Heart left ventricle (tissue), 16 donors: Measurements from ENCODE around the gene WLS. TPM values are rescaled to one million over a fixed set of nuclear protein-coding genes. Genes with fewer than 3 reads are reported as not detected.
A peak's percentile ranks its signal among the peaks of the same experiment; 100 is the strongest.
"Not testable (repeated sequence)": the region's sequence is repeated elsewhere in the genome, so short reads cannot be mapped to it uniquely, and the experiment has no call there.

ENCODE experiments used
- ATAC-seq, 4 donors: fragments of 200-7000 bp; cut with Tn5 transposase; one replicate each; pipeline ENCODE4 v1.9.1; 2020 to 2022; ENCODE audit warnings: moderate library complexity in 4 of 4, mild to moderate bottlenecking in 3 of 4, moderate number of reproducible peaks in 1 of 4
- DNase-seq, 5 donors: peaks; one replicate each; pipeline ENCODE4 v3.0.0-alpha.2; 2020
- H3K27ac ChIP-seq, 12 donors: fragments of 200-600 bp; sonication (generic) in 4 of 12; one replicate each; pipeline versions ENCODE4 v1.5.0 to v1.8.0; 2016 to 2022; ENCODE audit warnings: mild to moderate bottlenecking in 2 of 12
- H3K27me3 ChIP-seq, 9 donors: fragments of 200-600 bp; sonication (generic) in 2 of 9; one replicate each; pipeline versions ENCODE4 v1.5.1 to v1.8.0; 2016 to 2022; ENCODE audit warnings: mild to moderate bottlenecking in 3 of 9
- H3K36me3 ChIP-seq, 9 donors: fragments of 200-600 bp; sonication (generic) in 2 of 9; one replicate each; pipeline versions ENCODE4 v1.5.0 to v1.8.0; 2018 to 2022; ENCODE audit warnings: mild to moderate bottlenecking in 2 of 9
- H3K4me1 ChIP-seq, 12 donors: fragments of 200-600 bp; sonication (generic) in 4 of 12; one replicate each; pipeline versions ENCODE4 v1.5.0 to v1.8.0; 2016 to 2022; ENCODE audit warnings: mild to moderate bottlenecking in 3 of 12
- H3K4me3 ChIP-seq, 12 donors: fragments of 200-600 bp; sonication (generic) in 4 of 12; one replicate each; pipeline versions ENCODE4 v1.5.0 to v1.8.0; 2017 to 2022; ENCODE audit warnings: mild to moderate bottlenecking in 9 of 12, moderate library complexity in 4 of 12
- H3K9me3 ChIP-seq, 12 donors: fragments of 200-600 bp; sonication (generic) in 4 of 12; one replicate each; pipeline versions ENCODE4 v1.5.0 to v1.8.0; 2016 to 2022; ENCODE audit warnings: mild to moderate bottlenecking in 1 of 12
- POLR2A ChIP-seq, 2 donors: fragments of 450-650 bp; IDR thresholded peaks; one replicate each; pipeline ENCODE4 v1.6.1; 2017; ENCODE audit warnings: antibody characterized with exemption in 2 of 2, mild to moderate bottlenecking in 2 of 2, moderate library complexity in 2 of 2
- WGBS, 4 donors: extraction: QIAGEN DNeasy Blood & Tissue Kit in 2 of 4; methylation state at CpG; one replicate each; pipeline versions ENCODE4 v1.1.5 to v1.1.7; 2013 to 2018; 5-methylcytosine and 5-hydroxymethylcytosine counted together
- intact Hi-C, 10 donors: fragments of 100-400 bp; cut with DNase I; formaldehyde crosslinking; loops; one replicate each; pipeline versions ENCODE4 v1.11.1 to v1.14.2; 2022
- polyA plus RNA-seq, 2 donors: library from polyadenylated mRNA; stranded (reverse); fragments of 200-250 nt; gene quantifications; one replicate each; pipeline ENCODE4 v1.2.3, GENCODE V29; 2013
- total RNA-seq, 9 donors: library from RNA; depleted of rRNA in 2 of 9; stranded (reverse); fragments of >200 nt in 2 of 9; fragmentation: NEBNext Ultra II Directional in 3 of 9; extraction: Animal tissue kit (Norgen Biotek cat#: 25700) in 3 of 9; gene quantifications; one replicate each; pipeline versions ENCODE4 v1.1.0 to v1.2.4, GENCODE V29; 2016 to 2023
- TF ChIP-seq, protein P1 (sequence below), 12 donors: fragments of 200-600 bp; sonication (generic) in 4 of 12; IDR thresholded peaks; one replicate each; pipeline versions ENCODE4 v1.5.0 to v1.8.0; 2018 to 2022; ENCODE audit warnings: antibody characterized with exemption in 12 of 12, mild to moderate bottlenecking in 5 of 12
- donor health status: ischemic (EF 13 %, LVEDD 7.1; RV severe dilation, severe dysfunction).
- donor health status: healthy with polysubstance abuse.
- donor health status: DM: no; HTN: yes; CAD: no.
- donor health status: DM: no; HTN: no; CAD: no.
- donor health status: ischemic (EF 25% LVEDD 6.9; RV normal size, moderate dysfunction).
- donor health status: ischemic (EF 25% LVEDD 5.7; RV mildly dilated, moderate dysfunction).
- donor health status: healthy.
- donor health status: DM: yes; HTN: yes; CAD: no.
- donor health status: ischemic (EF 35%, LVEDD 5.7; RV mildly dilated, moderate dysfunction).
- donor health status: nonischemic (EF 11% LVEDD 7.7; RV severe dilation, severe dysfunction).
- donor health status: DM: yes; HTN: yes; CAD: no.
- donor health status: PGD.
- donor health status: ischemic (EF 29% LVEDD 5.4; RV normal size, mild dysfunction).
- donor health status: nonischemic (EF 23%, LVEDD 6.1; RV moderate dilation, normal function).

Gene WLS
- total and polyA plus RNA-seq, 11 donors, result 36.5 to 115 (median 101) TPM

GRCh38 chr1:68269637-68270430 lies 37.5 kb upstream of the WLS start:
- H3K27ac ChIP-seq, result no peak overlapping the region
- H3K27me3 ChIP-seq, result no peaks in the 10 kb centered on the region
- no peaks in the 10 kb centered on the region for H3K36me3 ChIP-seq
- intact Hi-C loops, result no loop called here
- no peaks in the 10 kb centered on the region for H3K9me3 ChIP-seq
- WGBS, 4 donors, result 72 to 75% (median 74%) methylated on average over 3 of the region's 3 CpGs
- ATAC-seq (no peak), DNase-seq (no peak)
- peaks cover 0 to 6% (median 0%) of the 10 kb centered on the region in 12 donors for H3K4me1 ChIP-seq
- H3K4me3 ChIP-seq, result no peak overlapping the region
- no peak for TF ChIP-seq POLR2A (IDR thresholded peaks at IDR 0.05)
- TF ChIP-seq, protein P1, sequence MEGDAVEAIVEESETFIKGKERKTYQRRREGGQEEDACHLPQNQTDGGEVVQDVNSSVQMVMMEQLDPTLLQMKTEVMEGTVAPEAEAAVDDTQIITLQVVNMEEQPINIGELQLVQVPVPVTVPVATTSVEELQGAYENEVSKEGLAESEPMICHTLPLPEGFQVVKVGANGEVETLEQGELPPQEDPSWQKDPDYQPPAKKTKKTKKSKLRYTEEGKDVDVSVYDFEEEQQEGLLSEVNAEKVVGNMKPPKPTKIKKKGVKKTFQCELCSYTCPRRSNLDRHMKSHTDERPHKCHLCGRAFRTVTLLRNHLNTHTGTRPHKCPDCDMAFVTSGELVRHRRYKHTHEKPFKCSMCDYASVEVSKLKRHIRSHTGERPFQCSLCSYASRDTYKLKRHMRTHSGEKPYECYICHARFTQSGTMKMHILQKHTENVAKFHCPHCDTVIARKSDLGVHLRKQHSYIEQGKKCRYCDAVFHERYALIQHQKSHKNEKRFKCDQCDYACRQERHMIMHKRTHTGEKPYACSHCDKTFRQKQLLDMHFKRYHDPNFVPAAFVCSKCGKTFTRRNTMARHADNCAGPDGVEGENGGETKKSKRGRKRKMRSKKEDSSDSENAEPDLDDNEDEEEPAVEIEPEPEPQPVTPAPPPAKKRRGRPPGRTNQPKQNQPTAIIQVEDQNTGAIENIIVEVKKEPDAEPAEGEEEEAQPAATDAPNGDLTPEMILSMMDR (IDR thresholded peaks at IDR 0.05), result no peak

DNA sequence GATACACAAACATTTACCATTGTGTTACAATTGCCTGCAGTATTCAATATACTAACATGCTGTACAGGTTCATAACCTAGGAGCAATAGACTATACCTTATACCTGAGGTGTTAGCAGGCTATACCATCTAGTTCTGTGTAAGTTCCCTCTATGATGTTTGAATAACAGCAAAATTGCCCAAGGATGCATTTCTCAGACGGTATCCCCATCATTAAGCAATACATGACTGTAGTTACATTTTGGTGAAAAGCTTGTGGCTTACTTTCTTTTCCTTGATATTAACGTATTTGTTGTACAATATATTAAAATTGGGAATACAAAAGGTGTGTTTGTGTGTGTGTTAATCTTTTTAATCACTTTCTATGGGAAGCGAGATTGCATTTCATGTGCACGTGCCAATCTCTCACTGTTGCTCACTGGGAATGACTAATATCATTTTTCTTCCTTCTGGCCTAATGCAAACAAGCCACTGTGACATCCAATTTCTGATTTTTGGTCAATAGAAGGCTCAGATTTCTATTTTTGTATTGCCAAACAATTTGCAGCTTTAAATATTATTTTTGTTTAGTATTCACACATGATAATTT lies 36.7 kb upstream of the WLS start:
- no peak for TF ChIP-seq POLR2A (IDR thresholded peaks at IDR 0.05)
- TF ChIP-seq, protein P1 (IDR thresholded peaks at IDR 0.05), result no peak
- H3K9me3 ChIP-seq, result no peaks in the 10 kb centered on the region
- no peak overlapping the region for H3K27ac ChIP-seq
- no peak overlapping the region for H3K4me3 ChIP-seq
- WGBS, 4 donors, result 77 to 91% (median 87%) methylated on average over 4 of the region's 4 CpGs
- no peaks in the 10 kb centered on the region for H3K27me3 ChIP-seq
- peaks cover 0 to 6% (median 0%) of the 10 kb centered on the region in 12 donors for H3K4me1 ChIP-seq
- no peak for DNase-seq
- no peaks in the 10 kb centered on the region for H3K36me3 ChIP-seq
- no peak for ATAC-seq
- intact Hi-C loops, result no loop called here

- intact Hi-C loops, H3K36me3 ChIP-seq, H3K9me3 ChIP-seq, DNase-seq, H3K4me3 ChIP-seq, H3K27ac ChIP-seq, H3K4me1 ChIP-seq, ATAC-seq, H3K27me3 ChIP-seq: not testable (repeated sequence)
- 83 to 89% (median 85%) methylated on average over 5 of the region's 5 CpGs for WGBS, 4 donors
Measured at GRCh38 chr1:68256824-68257223, 24.5 kb upstream of the WLS start.

- Histone ChIP-seq H3K4me1 (no peaks in the 10 kb centered on the region), H3K9me3 (peaks cover 0 to 18% (median 0%) of the 10 kb centered on the region in 12 donors), H3K36me3 (no peaks in the 10 kb centered on the region), H3K27me3 (no peaks in the 10 kb centered on the region), H3K27ac (peak overlapping the region in 1 of 12 donors; percentile 27), H3K4me3 (no peak overlapping the region)
- no peak for ATAC-seq
- WGBS, 4 donors, result 87 to 94% (median 90%) methylated on average over 3 of the region's 3 CpGs
- intact Hi-C loops, result no loop called here
- TF ChIP-seq, protein P1 (IDR thresholded peaks at IDR 0.05), result no peak
- TF ChIP-seq POLR2A (IDR thresholded peaks at IDR 0.05), result no peak
- DNase-seq, result no peak
Measured at GRCh38 chr1:68255301-68255700, 23.0 kb upstream of the WLS start.
